Uterus (tissue), 2 donors: Measurements from ENCODE around the gene KLF7.

ENCODE experiments used
- CTCF ChIP-seq, 4 experiments: fragments of 200-600 bp in 2 of 4; fragments of 450-650 bp in 2 of 4; sonication (generic) in 2 of 4; IDR thresholded peaks; one replicate each; pipeline ENCODE4 v1.5.1; 2016 to 2019; ENCODE audit warnings: antibody characterized with exemption in 4 of 4, mild to moderate bottlenecking in 2 of 4, moderate library complexity in 1 of 4
- POLR2A ChIP-seq, 2 donors: fragments of 450-650 bp; IDR thresholded peaks; one replicate each; pipeline ENCODE4 v1.6.1; 2016; ENCODE audit warnings: antibody characterized with exemption in 2 of 2, mild to moderate bottlenecking in 1 of 2, moderate library complexity in 1 of 2

- TF ChIP-seq POLR2A (IDR thresholded peaks at IDR 0.05) (no peak), CTCF (IDR thresholded peaks at IDR 0.05) (no peak)
Observed at GRCh38 chr2:207038299-207038698, 127.4 kb downstream of the KLF7 start.
